HepG2 (cell line): ENCODE measurements around the gene PTCD1. TPM values are rescaled to one million over a fixed set of nuclear protein-coding genes. Genes with fewer than 3 reads are reported as not detected.

Experiments used
- CHCHD3 ChIP-seq: sonication (generic); formaldehyde crosslinking; IDR thresholded peaks from 2 replicates; pipeline ENCODE4 v1.8.0; 2022; ENCODE audit warnings: mild to moderate bottlenecking, missing genetic modification reagents, moderate library complexity
- GTF3A ChIP-seq: sonication (generic); formaldehyde crosslinking; conservative IDR thresholded peaks from 2 replicates; pipeline ENCODE4 v1.4.0; 2020; ENCODE audit warnings: mild to moderate bottlenecking, missing genetic modification reagents
- HOXA3 ChIP-seq: sonication (generic); formaldehyde crosslinking; IDR thresholded peaks from 2 replicates; pipeline ENCODE4 v1.5.0; 2020; ENCODE audit warnings: missing genetic modification reagents
- KLF11 ChIP-seq: IDR thresholded peaks from 2 replicates; pipeline ENCODE4 v1.6.1; 2016; ENCODE audit warnings: missing compliant biosample characterization
- MBNL3 ChIP-seq: fragments of 250-450 bp; sonication (Bioruptor Pico); conservative IDR thresholded peaks from 2 replicates; pipeline ENCODE4 v1.8.0; 2022; ENCODE audit warnings: mild to moderate bottlenecking, inconsistent platforms
- NCOA2 ChIP-seq: sonication (generic); formaldehyde crosslinking; IDR thresholded peaks from 2 replicates; pipeline ENCODE4 v1.8.0; 2022; ENCODE audit warnings: inconsistent platforms
- PRMT3 ChIP-seq: sonication (generic); formaldehyde crosslinking; IDR thresholded peaks from 2 replicates; pipeline ENCODE4 v1.8.1; 2022; ENCODE audit warnings: low read depth, mild to moderate bottlenecking, moderate library complexity, missing genetic modification reagents, borderline replicate concordance
- SMARCE1 ChIP-seq: fragments of 450-650 bp; IDR thresholded peaks from 2 replicates; pipeline ENCODE4 v1.6.1; 2017; ENCODE audit warnings: borderline replicate concordance
- U2AF1 ChIP-seq: fragments of 200-400 bp; formaldehyde crosslinking; optimal IDR thresholded peaks from 2 replicates; pipeline ENCODE3; 2017; ENCODE audit warnings: mild to moderate bottlenecking, low read depth, low read length
- ZBTB1 ChIP-seq: sonication (generic); formaldehyde crosslinking; IDR thresholded peaks from 2 replicates; pipeline ENCODE4 v1.4.0; 2020; ENCODE audit warnings: missing genetic modification reagents, borderline replicate concordance
- ZFP37 ChIP-seq: sonication (generic); formaldehyde crosslinking; IDR thresholded peaks from 2 replicates; pipeline ENCODE4 v1.4.0; 2020; ENCODE audit warnings: missing genetic modification reagents, borderline replicate concordance
- ZNF562 ChIP-seq: sonication (generic); formaldehyde crosslinking; IDR thresholded peaks from 2 replicates; pipeline ENCODE4 v1.8.0; 2022; ENCODE audit warnings: missing genetic modification reagents, borderline replicate concordance
- ZSCAN31 ChIP-seq: sonication (generic); formaldehyde crosslinking; IDR thresholded peaks from 2 replicates; pipeline ENCODE4 v1.5.0; 2020; ENCODE audit warnings: low read depth, mild to moderate bottlenecking, missing genetic modification reagents
- polyA plus RNA-seq, 8 experiments: library from polyadenylated mRNA; depleted of rRNA in 3 of 8; stranded (reverse) in 7 of 8; unstranded in 1 of 8; fragments of >200 nt; fragmentation: Illumina TruSeq in 4 of 8; extraction: Trizol in 4 of 8; gene quantifications; 2 replicates each; pipeline versions ENCODE4 v1.2.1 to v1.2.3, GENCODE V29; 2011 to 2016; ENCODE audit warnings: low read depth in 4 of 8, missing spikeins in 1 of 8, mixed read lengths in 1 of 8; ENCODE audit not compliant: insufficient read depth in 1 of 8
- total RNA-seq, 5 experiments: library from RNA; depleted of rRNA; stranded (reverse); fragments of >200 nt; fragmentation: Illumina TruSeq; extraction: Trizol; gene quantifications; 2 replicates each; pipeline ENCODE4 v1.2.3, GENCODE V29; 2016; ENCODE audit warnings: low read depth in 1 of 5
- TF ChIP-seq, protein P1 (sequence below): sonication (generic); formaldehyde crosslinking; IDR thresholded peaks from one replicate; pipeline ENCODE4 v1.5.1; 2020; ENCODE audit warnings: mild to moderate bottlenecking, missing genetic modification reagents; ENCODE audit errors: not compliant biosample characterization
- TF ChIP-seq, protein P2 (sequence below): sonication (generic); formaldehyde crosslinking; IDR thresholded peaks from 2 replicates; pipeline ENCODE4 v1.5.1; 2020; ENCODE audit warnings: mild to moderate bottlenecking, missing genetic modification reagents
- TF ChIP-seq, protein P3 (sequence below), 2 experiments: sonication (generic) in 1 of 2; formaldehyde crosslinking in 1 of 2; IDR thresholded peaks; 2 replicates each; pipeline versions ENCODE4 v1.4.0 to v1.6.1; 2018 to 2020; ENCODE audit warnings: missing genetic modification reagents in 2 of 2, borderline replicate concordance in 1 of 2, low read depth in 1 of 2, mild to moderate bottlenecking in 1 of 2, missing biosample characterization in 1 of 2

The PTCD1 gene
- total and polyA plus RNA-seq, 2 of the 13 experiments (the other 11 are each of a cell fraction or from before 2014, with no cell fraction given): 3.0 to 8.4 TPM

DNA sequence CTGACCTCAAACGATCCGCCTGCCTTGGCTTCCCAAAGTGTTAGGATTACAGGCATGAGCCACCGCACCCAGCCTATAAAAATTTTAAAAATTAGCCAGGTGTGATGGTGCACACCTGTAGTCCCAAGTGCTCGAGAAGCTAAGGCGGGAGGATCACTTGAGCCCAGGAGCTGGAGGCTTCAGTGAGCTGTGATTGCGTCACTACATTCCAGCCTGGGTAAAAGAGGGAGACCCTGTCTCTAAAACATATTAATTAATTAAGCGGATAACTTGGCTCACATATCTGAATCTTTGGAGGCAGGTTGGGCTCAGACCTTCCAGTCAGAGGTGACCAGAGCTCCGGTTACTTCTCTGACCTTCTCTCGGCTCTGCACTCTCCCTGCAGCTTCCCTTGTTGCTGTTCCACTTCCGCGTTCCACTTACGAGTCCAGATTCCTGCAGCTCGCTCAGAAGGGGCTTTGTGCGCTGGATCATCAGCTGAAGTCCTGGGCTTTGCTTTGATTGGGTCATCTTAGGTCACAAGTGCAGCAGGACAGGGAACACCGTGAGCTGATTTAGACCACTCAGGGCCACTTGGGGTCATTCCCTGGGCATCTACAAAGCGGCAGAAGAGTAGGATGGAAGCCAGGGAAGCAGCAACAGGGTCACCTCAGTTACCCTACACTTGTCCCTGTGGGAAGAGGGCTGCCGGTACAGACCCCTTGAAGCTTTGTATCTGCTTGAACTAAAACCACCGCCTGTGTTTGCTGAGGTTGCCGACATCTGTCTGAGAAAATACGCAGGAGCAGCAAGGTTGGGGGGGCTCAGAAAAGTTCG is 66.1 kb downstream of the PTCD1 start (continued):
- TF ChIP-seq NCOA2 (CRISPR knock-in tag) (peak; percentile 80), HOXA3 (peak; percentile 82), GTF3A (0 out of 2 replicates have a peak, but pooled peaks have one; percentile 27), CHCHD3 (no peak), ZBTB1 (no peak), PRMT3 (CRISPR knock-in tag) (no peak), ZSCAN31 (CRISPR knock-in tag) (no peak), ZFP37 (no peak), KLF11 (CRISPR knock-in tag) (no peak), SMARCE1 (no peak), U2AF1 (no peak), ZNF562 (CRISPR knock-in tag) (no peak), MBNL3 (CRISPR knock-in tag) (no peak)
- TF ChIP-seq, protein P1, sequence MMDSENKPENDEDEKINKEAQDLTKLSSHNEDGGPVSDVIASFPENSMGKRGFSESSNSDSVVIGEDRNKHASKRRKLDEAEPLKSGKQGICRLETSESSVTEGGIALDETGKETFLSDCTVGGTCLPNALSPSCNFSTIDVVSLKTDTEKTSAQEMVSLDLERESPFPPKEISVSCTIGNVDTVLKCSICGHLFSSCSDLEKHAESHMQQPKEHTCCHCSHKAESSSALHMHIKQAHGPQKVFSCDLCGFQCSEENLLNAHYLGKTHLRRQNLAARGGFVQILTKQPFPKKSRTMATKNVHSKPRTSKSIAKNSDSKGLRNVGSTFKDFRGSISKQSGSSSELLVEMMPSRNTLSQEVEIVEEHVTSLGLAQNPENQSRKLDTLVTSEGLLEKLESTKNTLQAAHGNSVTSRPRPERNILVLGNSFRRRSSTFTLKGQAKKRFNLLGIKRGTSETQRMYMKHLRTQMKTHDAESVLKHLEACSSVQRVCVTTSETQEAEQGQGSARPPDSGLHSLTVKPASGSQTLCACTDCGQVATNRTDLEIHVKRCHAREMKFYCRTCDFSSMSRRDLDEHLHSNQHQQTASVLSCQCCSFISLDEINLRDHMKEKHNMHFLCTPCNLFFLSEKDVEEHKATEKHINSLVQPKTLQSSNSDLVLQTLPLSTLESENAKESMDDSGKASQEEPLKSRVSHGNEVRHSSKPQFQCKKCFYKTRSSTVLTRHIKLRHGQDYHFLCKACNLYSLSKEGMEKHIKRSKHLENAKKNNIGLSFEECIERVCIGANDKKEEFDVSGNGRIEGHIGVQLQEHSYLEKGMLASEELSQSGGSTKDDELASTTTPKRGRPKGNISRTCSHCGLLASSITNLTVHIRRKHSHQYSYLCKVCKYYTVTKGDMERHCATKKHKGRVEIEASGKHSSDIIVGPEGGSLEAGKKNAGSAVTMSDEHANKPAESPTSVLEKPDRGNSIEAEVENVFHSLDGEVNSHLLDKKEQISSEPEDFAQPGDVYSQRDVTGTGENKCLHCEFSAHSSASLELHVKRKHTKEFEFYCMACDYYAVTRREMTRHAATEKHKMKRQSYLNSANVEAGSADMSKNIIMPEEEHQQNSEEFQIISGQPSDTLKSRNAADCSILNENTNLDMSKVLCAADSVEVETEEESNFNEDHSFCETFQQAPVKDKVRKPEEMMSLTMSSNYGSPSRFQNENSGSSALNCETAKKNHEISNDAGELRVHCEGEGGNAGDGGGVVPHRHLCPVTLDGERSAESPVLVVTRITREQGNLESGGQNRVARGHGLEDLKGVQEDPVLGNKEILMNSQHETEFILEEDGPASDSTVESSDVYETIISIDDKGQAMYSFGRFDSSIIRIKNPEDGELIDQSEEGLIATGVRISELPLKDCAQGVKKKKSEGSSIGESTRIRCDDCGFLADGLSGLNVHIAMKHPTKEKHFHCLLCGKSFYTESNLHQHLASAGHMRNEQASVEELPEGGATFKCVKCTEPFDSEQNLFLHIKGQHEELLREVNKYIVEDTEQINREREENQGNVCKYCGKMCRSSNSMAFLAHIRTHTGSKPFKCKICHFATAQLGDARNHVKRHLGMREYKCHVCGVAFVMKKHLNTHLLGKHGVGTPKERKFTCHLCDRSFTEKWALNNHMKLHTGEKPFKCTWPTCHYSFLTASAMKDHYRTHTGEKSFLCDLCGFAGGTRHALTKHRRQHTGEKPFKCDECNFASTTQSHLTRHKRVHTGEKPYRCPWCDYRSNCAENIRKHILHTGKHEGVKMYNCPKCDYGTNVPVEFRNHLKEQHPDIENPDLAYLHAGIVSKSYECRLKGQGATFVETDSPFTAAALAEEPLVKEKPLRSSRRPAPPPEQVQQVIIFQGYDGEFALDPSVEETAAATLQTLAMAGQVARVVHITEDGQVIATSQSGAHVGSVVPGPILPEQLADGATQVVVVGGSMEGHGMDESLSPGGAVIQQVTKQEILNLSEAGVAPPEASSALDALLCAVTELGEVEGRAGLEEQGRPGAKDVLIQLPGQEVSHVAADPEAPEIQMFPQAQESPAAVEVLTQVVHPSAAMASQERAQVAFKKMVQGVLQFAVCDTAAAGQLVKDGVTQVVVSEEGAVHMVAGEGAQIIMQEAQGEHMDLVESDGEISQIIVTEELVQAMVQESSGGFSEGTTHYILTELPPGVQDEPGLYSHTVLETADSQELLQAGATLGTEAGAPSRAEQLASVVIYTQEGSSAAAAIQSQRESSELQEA: no peak
- TF ChIP-seq, protein P2, sequence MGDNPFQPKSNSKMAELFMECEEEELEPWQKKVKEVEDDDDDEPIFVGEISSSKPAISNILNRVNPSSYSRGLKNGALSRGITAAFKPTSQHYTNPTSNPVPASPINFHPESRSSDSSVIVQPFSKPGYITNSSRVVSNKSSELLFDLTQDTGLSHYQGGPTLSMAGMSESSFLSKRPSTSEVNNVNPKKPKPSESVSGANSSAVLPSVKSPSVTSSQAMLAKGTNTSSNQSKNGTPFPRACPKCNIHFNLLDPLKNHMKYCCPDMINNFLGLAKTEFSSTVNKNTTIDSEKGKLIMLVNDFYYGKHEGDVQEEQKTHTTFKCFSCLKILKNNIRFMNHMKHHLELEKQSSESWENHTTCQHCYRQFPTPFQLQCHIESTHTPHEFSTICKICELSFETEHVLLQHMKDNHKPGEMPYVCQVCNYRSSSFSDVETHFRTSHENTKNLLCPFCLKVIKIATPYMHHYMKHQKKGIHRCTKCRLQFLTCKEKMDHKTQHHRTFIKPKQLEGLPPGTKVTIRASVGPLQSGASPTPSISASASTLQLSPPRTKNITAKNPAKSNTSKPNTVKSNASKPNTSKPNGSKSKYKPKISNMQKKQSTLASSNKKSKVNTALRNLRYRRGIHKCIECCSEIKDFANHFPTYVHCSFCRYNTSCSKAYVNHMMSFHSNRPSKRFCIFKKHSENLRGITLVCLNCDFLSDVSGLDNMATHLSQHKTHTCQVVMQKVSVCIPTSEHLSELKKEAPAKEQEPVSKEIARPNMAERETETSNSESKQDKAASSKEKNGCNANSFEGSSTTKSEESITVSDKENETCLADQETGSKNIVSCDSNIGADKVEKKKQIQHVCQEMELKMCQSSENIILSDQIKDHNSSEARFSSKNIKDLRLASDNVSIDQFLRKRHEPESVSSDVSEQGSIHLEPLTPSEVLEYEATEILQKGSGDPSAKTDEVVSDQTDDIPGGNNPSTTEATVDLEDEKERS (CRISPR knock-in tag): no peak
- TF ChIP-seq, protein P3, sequence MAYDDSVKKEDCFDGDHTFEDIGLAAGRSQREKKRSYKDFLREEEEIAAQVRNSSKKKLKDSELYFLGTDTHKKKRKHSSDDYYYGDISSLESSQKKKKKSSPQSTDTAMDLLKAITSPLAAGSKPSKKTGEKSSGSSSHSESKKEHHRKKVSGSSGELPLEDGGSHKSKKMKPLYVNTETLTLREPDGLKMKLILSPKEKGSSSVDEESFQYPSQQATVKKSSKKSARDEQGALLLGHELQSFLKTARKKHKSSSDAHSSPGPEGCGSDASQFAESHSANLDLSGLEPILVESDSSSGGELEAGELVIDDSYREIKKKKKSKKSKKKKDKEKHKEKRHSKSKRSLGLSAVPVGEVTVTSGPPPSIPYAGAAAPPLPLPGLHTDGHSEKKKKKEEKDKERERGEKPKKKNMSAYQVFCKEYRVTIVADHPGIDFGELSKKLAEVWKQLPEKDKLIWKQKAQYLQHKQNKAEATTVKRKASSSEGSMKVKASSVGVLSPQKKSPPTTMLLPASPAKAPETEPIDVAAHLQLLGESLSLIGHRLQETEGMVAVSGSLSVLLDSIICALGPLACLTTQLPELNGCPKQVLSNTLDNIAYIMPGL (CRISPR knock-in tag; IDR thresholded peaks at IDR 0.05; ENCODE audit: borderline replicate concordance in 1 of 2, low read depth in 1 of 2): peak; percentile 50 to 56; a peak in 2 of 4 replicates
